ENCODE results near the gene BMAL1.

BMAL1 gene

DNA sequence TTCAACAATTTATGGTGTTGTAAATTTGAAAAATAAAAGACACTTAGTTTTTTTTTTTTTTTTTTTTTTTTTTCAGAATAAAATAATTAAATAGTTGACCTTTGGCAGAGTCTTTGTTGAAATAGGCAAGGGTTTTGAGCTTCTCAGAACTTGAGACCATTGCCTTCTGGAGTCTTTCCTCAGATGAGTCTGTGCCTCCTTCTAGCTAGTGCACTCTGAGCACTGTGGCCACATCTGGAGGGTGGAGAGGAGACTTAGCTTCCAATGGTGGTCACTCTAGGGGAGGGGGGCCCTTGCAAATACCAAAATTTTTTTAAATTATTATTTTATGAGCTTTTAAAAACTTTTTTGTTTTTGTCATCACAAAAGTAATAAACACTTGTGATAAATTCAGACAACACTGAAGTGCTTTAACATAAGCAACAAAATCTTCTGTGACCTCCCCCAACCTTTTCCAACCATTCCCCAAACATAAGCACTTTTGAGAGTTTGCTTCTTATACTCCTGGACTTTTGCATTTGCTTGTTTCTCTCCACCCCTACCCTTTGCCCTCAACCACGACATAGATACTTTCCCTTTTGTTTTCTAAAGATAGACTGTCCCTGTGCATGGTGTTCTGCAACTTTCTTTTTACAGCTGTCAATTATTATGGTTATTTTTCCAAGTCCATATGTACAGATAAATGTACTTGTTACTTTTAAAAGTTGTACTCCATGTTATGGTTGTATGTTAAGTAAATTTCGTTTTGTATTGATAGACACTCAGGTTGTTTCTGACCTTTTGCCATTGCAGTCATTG lies 41.1 kb downstream of the BMAL1 start:
- no peak for DNase-seq

DNA sequence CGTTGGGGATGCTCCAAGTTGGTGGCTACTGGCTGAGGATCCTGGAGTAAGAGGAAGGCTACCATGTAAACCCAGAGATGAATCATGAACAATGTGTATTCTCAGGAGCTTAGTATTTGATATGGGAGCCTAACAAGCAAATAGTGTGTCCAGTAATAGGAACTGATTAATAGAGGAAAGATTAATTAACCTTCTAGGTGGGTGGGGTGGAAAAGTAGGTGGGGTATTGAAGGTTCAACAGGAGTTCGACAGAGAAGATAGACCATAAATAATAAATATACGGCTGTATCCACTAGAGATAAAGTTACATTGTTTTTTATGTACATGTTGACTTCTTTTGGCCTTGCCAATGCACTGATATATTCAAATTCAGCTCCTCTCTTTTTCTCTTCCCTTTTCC lies 43.1 kb downstream of the BMAL1 start:
- DNase-seq: no peak

DNA sequence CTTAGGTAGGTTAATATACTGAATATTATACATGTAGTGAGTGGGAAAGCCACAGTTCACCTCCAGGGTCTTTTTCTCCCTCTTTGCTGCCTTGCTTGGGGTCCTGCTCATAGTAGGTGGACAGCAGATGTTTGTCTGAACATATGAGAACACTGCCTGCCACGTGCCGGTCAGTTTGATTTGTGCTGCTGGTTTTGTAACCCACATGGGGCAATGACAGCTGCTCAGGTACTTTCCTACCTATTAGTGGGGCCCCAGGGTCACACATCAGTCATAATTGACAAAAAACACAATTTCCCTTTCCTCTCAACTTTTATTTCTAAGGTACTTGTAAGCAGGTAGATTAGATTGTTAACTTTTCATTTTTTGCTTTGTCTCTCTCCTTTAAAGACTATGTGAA lies 43.8 kb downstream of the BMAL1 start:
- no peak for DNase-seq

DNA sequence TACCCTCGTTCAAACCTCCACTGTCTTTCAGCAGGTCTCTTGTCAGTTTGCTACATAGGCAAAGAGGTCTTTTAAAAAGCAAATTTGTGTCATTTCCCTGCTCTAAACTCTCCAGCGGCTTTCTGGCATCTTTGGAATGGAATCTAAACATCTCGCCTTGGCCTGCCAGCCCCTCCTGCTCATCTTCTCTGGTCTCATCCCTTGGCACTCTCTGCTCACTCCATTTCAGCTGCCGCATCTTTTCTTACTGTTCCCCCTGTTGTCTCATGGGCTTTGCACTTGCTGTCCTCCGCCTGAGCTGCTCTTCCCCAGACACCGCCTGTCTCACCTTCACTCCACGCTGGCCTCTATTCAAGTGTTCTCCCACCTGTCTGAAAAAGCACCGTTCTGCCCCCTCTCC lies 46.6 kb downstream of the BMAL1 start:
- DNase-seq: no peak

DNA sequence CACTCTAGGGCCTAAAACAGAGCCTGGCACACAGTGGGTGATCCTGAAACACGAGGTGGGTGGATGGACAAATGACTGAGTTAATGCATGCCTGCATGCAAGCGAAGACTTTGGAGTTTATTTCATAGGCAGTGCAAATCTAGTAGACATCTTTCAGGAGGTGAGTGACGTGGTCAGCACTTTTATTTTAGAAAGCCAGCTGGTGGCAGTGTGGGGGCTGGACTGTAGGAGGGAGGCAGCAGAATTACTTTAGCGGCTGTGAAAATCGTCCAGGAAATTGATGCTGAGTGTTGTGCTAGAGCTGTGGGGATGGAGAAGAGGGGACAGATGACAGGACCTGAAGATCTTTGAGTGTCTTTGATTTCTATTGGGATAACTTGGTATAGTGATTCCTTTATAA lies 47.1 kb downstream of the BMAL1 start:
- DNase-seq: no peak

DNA sequence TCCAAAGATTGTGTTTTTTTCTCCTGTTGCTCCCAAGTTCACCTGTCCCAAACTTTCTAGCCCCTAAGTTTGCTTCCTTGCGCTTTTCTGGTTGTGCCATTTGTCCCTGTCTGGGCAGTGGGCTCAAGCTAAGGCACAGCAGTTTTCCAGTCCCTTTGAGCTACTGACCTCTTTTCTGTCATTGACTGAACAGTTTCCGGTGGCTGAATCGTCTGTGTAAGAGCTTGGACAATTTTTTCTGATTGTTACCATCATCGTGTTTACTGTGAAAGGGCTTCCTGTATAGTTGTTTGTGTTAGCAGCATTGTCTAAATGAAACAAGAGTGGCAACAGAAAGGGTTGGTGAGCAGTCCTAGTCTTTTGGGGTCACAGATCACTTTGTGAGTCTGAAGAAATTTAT lies 49.8 kb downstream of the BMAL1 start:
- no peak for DNase-seq

DNA sequence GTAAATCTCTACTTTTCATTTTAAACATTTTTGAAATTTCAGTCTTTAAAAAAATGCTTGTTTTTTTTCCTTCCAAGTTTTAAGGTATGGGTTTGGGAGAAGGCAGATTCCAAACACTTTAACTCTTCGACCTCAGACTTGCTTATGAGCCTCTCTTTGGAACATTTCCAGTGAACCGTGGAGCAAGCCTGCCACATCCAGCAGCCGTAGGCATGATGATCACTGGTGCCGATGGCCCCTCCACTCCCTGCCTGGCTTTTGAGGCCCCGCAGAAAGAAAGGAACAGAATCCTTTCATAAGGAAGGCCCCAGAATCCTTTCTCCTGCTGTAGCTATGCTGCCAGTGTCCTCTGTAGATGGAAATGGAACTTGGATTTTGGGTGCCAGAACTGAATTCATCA lies 50.7 kb downstream of the BMAL1 start:
- no peak for DNase-seq

DNA sequence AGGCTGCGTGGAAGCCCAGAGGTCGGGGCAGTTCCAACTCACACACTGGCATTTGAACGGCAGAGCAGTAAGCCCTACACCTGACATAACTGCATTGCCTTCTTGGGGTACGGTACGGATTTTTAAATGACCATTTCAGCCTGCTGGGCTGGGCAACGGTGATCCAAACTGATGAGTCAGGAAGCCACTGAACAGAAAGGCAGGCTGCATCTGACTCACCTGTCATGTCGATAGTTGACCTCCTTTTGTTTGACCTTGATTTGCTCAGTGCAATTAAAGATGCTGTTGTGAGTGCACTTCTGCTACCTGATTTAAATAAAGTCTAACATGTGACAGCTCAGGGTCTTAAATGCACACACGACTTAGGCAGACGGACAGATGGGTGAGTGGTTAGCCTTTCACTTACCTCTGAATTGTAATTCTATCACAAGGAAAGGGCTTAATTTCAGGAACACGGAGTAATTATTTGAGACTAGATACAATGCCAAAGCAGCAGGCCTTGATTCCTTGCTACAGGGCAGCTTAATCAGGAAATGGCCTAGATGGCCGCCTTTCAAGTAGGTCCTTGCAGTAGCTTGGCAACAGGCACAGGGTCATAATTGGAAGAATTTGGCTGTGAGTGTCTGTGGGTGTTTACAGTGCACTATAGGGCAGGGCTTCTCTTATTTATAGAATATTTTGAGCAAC lies 52.2 kb downstream of the BMAL1 start:
- no peak for DNase-seq

DNA sequence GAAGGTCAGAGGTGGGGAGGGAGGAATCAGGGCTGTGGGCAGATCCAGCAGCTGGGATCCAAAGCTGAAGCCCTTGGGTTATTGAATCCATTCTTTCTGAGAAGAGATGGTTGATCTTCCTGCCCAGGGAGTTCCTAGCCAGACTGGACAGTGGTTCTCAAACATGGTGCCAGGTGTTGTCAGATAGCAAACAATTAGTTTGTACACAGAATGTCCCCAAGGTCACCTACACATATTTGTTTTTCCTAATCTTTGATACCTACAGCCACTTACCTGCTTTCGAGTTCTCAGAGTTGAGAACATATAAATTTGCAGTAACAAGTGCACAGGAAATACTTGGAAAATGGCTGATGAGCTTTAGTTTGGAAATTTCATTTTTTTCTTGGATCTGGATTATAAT lies 54.5 kb downstream of the BMAL1 start:
- no peak for DNase-seq

DNA sequence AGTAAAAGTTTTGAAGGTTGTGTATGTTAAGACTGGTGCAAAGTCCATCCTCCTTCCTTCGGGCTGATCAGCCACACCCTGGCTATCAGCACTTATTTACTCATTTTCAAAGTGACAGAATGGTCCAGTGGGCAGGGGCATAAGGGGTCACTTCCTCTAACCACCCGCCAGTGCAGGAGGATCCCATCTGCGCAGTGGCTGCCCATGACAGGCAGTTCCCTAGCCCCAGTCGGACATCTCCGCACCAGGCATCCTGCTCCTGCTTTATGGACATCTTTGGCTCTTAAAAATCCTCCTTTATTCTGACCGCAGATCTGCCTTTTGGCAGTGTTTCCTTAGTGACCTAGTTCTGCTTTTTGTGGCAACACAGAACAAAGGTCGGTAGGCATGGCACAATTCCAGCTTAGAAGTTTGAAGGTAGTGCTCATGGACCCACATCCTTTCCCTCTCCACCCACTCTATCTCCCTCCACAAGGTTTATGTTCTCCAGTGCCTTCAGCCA lies 55.9 kb downstream of the BMAL1 start:
- DNase-seq: no peak

DNA sequence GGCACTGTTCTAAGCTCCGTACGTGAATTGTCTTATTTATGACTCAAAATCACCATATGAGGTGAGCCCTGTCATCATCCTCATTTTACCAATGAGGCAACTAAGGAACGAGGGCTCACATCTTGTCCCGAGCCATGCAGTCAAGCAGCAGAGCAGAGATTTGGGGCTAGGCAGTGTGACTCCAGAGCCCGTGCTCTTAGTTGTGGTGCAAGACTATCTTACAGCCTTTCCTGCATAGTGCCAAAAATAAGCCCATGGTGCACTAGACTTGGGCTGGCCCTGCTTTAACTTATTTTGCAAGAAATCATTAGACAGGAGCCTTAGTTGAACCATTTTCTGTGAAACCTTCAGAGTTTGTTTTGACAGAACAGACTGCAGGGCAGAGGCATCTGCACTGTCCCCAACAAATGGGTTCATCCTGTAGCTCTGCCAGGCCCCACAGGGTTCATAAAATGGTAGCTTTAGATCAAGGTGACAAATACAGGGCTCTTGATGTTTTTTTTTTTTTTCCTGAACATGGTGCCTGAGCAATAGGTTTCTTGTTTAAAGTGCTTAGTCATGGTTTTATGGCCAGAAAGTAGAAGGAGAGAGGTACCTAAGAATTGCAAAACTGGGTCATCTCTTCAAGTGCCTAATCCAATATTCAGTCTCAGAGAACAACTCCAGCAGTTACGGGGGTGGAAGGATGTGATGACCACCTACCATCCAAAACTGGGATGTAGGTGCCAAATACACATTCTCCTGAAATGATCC lies 56.6 kb downstream of the BMAL1 start:
- no peak for DNase-seq

DNA sequence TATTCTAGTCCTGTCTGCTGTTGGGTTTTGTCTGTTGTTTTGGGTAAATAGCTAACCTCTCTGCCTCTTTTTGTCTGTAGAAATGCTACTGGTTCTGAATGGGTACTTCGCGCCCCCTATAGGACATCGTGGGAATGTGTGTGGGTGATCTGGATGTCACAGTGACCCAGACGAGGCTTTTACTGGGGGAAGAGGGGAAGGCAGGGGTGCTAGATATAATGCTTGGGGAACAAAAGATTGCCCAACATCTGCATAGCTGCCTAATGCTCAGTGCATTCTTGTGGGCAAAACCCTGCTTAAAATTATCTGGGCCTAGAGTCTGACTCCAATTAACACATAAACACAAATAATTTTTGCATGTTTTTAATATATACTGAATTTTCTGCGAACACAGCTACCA lies 57.7 kb downstream of the BMAL1 start:
- peak; percentile 75 for DNase-seq

DNA sequence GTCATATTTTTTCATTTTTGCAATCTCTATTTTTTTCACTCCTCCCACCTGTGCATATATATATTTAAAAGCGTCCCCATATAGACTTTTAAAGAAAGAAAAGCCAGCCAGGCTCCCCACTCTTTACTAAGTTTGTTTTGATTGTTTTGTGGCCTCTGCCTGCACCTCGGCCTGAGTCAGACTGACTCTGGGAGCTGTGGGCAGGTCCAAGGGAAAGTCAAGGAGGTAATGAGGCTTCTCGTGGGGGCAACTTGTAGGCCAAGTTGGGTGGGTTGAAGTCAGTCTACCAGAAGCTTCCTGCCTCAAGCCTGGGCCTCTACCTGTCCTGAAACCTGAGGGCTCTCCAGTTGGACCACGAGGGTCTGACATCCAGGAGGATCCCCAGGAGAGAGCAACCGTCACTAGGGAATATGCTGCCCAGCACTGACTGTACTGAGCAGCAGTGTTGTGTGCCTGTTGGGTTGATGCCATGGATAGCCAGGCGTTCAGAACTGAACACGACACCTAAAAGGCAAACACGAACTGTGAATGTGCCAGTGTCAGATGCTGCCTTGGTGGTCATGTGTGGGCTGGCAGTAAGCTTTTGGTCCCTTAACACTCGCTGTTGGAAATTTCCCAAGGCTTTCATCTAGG lies 58.8 kb downstream of the BMAL1 start:
- DNase-seq: no peak

DNA sequence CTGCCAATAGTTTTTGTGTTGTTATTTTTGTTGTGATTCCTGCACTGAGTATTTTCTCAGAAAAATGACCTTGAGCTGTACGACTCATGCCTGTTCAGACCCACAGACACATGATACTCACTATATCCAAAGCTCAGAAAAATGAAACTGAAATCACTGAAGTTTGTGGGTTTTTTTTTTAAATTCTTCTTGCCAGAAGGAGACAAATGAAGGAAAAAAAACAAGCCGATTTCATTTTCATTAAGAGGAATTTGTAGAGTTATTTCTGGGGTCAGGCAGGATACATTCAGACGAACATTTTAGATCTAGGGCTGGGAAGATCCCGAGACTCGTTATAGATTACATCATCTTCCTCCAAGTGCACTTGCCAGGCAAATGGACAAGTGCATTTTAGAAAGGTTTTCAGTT lies 60.4 kb downstream of the BMAL1 start:
- no peak for DNase-seq

DNA sequence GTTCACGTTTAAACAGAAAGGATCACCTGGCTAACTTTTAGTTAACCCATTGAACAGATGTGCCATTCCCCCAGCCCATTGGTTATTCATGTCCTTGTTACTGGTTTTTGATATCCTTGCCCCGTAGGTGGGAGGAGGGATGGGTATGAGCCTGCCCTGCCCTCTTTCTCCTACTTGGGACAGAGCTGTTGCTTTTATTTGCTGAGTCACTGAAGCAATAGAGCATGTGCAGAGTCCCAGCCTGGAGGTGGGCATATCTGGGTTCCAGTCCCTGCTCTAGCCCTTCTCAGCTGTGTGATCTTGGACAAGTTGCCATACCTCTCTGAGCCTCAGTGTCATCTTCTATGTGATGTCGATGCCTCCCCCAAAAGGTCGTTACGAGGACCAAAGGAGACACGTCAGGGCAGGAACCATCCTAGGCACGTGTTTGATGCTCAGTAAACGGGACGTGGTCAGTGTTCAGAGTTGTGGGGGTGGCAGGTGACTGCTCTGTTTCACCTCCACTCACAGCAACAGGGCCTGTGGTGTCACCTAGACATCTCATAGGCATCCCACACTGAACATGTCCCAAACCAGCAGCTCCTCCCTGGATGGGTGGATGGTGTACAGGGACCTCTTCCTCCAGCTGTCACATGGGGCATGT lies 61.0 kb downstream of the BMAL1 start:
- DNase-seq: peak; percentile 37

DNA sequence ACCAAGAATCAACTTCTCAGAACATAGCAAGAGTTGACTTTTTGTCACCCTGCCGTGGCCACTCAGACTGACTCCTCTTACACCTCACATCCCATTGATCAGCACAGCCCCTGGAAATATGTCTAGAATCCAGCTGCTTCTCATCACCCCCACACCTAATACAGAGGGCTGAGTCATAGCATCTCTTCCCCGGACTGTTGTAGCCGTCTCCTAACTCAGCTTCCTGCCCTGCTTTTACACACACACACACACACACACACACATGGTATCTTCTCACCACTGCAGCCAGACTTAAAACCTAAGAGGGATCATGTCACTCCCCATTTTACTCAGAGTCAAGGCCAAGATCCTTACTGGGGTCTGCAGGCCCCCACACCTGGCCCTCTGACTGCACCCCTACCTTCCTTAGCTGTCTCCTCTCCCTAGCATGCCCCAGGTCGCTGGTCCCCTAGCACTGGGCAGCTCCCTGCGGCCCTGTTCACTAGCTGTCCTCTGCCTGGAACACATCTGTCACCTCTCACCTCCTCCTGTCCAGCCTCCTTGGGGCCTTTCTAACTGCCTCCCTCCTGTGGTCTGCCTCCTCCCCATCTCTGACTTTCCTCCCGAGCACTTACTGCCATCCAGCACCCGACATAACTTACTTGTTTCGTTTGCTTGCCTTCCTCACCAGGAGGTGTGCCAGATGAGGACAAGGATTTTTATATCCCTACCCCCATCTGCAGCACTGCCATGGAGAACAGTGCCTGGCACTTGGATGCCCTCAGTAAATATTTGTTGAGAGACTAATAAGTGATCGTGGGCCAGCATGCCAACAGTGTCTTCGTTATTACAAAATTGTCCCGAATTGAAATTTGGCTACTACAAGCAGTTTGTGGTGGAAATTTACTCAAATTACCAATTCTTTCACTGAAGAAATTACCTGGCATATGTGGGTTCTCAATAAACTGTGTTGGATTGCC lies 61.9 kb downstream of the BMAL1 start:
- peak; percentile 20 for DNase-seq

DNA sequence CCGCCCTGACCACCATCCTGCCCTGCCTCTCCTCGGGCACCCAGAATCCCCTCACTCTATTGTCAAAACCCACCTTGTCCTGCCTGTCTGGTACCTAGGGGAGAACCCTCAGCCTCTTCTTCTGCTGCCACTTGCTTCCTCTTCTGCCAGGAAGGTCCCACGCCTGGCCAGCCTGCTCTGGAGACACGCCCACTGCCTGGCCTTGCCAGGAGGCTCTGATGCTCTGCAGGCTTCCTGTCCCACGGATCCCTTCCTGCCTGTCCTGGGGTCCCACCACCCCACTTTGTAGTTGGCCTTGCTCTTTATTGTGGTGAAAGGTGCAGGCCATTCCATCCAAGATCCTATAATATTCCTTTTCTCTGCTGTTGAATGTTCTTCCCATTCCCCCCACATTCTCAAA lies 63.4 kb downstream of the BMAL1 start:
- DNase-seq: no peak

DNA sequence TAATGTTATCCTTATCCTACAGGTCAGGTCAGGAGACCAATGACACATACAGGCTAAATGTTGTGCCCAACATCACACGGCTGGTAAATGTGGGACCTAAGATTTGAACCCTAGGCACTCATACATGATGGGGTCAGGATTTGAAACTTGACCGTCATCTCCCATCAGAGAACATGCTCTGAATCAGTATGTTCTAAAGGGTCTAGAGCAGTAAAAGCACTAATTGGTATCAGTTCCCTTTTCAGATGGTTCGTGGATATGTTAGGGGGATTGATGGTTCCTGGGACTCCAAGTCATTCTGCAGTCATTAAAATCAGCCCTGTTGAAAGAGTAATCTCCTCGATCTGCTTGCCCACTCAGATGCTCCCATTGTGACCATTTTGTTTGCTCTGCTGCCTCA lies 65.5 kb downstream of the BMAL1 start:
- DNase-seq: no peak

DNA sequence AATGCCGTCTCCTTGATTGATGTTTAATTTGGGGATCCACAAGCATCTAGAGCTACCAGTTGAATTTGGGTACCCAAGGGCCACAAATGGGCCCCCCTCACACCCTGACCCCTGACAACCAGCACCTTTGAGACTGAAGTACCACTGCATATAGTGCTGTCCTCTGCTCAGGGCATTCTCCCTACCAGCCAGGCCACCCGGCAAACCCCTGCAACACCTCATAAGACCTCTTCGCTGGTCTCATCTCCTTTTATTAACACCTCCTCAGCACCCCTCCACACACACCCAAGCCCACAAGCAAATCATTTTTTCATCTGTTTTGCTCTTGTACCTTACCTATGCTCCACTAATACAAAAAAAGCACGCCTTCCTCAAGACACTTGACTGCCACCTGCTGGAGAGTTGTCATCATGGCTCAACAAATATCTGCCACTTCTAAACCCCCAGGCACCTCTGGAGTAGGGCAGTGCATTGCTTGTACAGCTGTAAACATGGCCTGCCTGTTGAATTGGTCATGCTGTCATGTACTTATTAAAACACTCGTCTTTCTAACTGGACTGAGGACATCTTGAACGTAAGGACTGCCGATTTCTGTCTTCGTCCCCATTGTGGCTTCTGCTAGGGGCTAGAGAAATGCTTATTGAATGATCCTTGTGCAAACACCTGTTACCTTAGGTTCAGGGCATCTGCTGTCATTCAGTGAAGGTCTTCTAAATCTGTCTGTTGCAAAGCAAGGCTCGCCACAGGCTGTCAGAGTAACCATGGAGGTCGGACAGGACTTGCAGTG lies 66.5 kb downstream of the BMAL1 start:
- peak; percentile 76 for DNase-seq

DNA sequence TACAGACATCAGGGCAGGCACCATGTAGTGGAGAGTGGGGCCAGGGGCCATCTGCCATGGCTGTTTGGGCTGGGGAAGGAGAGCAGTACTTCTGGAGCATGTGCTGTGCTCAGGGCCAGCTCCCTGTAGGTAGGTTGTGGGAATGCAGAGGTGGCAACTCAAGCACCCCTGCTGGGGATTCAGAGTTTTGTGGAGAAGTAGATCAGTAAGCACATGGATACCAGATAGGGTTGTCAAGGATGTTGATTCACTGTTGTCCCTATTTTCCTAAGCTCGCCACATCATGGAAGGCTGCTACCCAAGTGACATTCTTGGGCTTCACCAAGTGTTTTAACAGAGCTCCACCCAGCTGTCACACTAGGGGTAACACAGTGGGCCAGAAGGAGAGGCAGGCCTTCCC lies 67.2 kb downstream of the BMAL1 start:
- DNase-seq: no peak

DNA sequence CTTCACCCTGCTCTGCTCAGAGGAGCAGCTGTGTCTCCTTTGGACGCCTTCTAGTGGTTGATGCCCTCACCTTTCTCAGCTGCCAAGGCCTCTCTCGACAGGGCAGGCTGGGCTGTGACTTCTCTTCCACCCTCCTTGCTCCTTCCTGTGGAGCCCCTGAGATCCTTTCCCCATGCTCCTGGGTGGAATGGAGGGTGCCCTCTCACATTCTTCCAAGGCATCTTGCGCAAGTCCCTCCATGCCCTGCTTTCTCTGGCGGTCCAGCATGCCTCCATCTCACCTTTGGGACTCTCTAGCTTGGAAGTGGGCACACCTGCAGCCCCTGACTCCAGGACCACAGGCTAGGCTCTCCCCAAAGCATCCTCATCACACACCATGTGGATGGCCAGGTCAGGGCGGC lies 68.9 kb downstream of the BMAL1 start:
- DNase-seq: no peak

Measured in activated naive CD4-positive, alpha-beta T cell treated with Interleukin-2 at 50 U/mL for 16 hours (primary cell).